ENCODE data around the gene MAGEA6. TPM values are rescaled to one million over a fixed set of nuclear protein-coding genes. Genes with fewer than 3 reads are reported as not detected.
"Not testable (repeated sequence)": the region's sequence is repeated elsewhere in the genome, so short reads cannot be mapped to it uniquely, and the experiment has no call there.

Gene MAGEA6
- total and polyA plus RNA-seq, 11 donors, result not detected

- H3K27me3 ChIP-seq, result no peaks in the 10 kb centered on the region
- DNase-seq, result no peak
- intact Hi-C loops (cut with DNase I), result no loop called here
- H3K4me1 ChIP-seq, result no peaks in the 10 kb centered on the region
- TF ChIP-seq POLR2A (IDR thresholded peaks at IDR 0.05), result no peak
- TF ChIP-seq CTCF (IDR thresholded peaks at IDR 0.05), result no peak
- ATAC-seq, result no peak
- H3K4me3 ChIP-seq, result no peak overlapping the region
- WGBS, 4 donors, result 83 to 91% (median 87%) methylated on average over 7 to 12 of the region's 12 CpGs
- no peak overlapping the region for H3K27ac ChIP-seq
- H3K9me3 ChIP-seq, result no peaks in the 10 kb centered on the region
- no peaks in the 10 kb centered on the region for H3K36me3 ChIP-seq
Observed at GRCh38 chrX:152735860-152736511, 33.5 kb downstream of the MAGEA6 start.

- H3K27me3 ChIP-seq, result no peaks in the 10 kb centered on the region
- DNase-seq, result no peak
- H3K4me3 ChIP-seq, result no peak overlapping the region
- intact Hi-C loops (cut with DNase I), result no loop called here
- no peaks in the 10 kb centered on the region for H3K36me3 ChIP-seq
- no peak for TF ChIP-seq CTCF (IDR thresholded peaks at IDR 0.05)
- no peak for TF ChIP-seq POLR2A (IDR thresholded peaks at IDR 0.05)
- no peaks in the 10 kb centered on the region for H3K9me3 ChIP-seq
- WGBS, 4 donors, result 55 to 68% (median 63%) methylated on average over 2 of the region's 2 CpGs
- H3K27ac ChIP-seq, result no peak overlapping the region
- no peak for ATAC-seq
- no peaks in the 10 kb centered on the region for H3K4me1 ChIP-seq
Observed at GRCh38 chrX:152735101-152735500, 34.4 kb downstream of the MAGEA6 start.

GRCh38 chrX:152734143-152734858 lies 35.2 kb downstream of the MAGEA6 start:
- H3K36me3 ChIP-seq; H3K9me3 ChIP-seq; H3K4me1 ChIP-seq; H3K27me3 ChIP-seq; H3K27ac ChIP-seq; intact Hi-C loops (cut with DNase I); ATAC-seq; DNase-seq; H3K4me3 ChIP-seq: not testable (repeated sequence)
- WGBS, 4 donors, result 87 to 94% (median 93%) methylated on average over 13 to 22 of the region's 22 CpGs

- Histone ChIP-seq H3K4me1 (no peaks in the 10 kb centered on the region), H3K27me3 (no peaks in the 10 kb centered on the region), H3K36me3 (no peaks in the 10 kb centered on the region), H3K9me3 (no peaks in the 10 kb centered on the region), H3K4me3 (no peak within 1 kb of the TSS), H3K27ac (no peak within 1 kb of the TSS)
- ATAC-seq, result no peak
- intact Hi-C loops (cut with DNase I), result no loop called here
- TF ChIP-seq CTCF (IDR thresholded peaks at IDR 0.05), result no peak
- no peak for TF ChIP-seq POLR2A (IDR thresholded peaks at IDR 0.05)
- 82 to 92% (median 86%) methylated on average over 9 to 19 of the region's 21 CpGs for WGBS, 4 donors
- DNase-seq, result no peak
Observed at GRCh38 chrX:152733261-152733975, 36.1 kb downstream of the MAGEA6 start, which contains the start of the genes CSAG1 and MAGEA12. TSS of gene CSAG1 (minus strand) at chrX:152733721. CDS start at chrX:152732460, 1,261 bp downstream. TSS of gene MAGEA12 (plus strand) at chrX:152733757. CDS start at chrX:152736162, 2,405 bp downstream.
